H1 (cell line): Measurements from ENCODE around the gene LRRC61. TPM values are rescaled to one million over a fixed set of nuclear protein-coding genes. Genes with fewer than 3 reads are reported as not detected.

ENCODE experiments used
- CHD1 ChIP-seq: IDR thresholded peaks from 2 replicates; pipeline ENCODE4 v1.6.1; 2012; ENCODE audit warnings: low read depth, low read length, improper control_type of control experiment
- CHD2 ChIP-seq: IDR thresholded peaks from 2 replicates; pipeline ENCODE4 v1.6.1; 2012; ENCODE audit warnings: low read length, improper control_type of control experiment
- EGR1 ChIP-seq: IDR thresholded peaks from 2 replicates; pipeline ENCODE4 v1.6.1; 2011; ENCODE audit warnings: low read depth, low read length, borderline replicate concordance
- GABPA ChIP-seq: IDR thresholded peaks from 2 replicates; pipeline ENCODE4 v1.6.1; 2011; ENCODE audit warnings: mild to moderate bottlenecking, low read length, moderate library complexity, borderline replicate concordance; ENCODE audit not compliant: insufficient read depth
- HDAC6 ChIP-seq: IDR thresholded peaks from one replicate; pipeline ENCODE4 v1.7.1; 2012; ENCODE audit warnings: low read depth, mild to moderate bottlenecking, inconsistent platforms, low read length, moderate library complexity
- JUND ChIP-seq: IDR thresholded peaks from 2 replicates; pipeline ENCODE4 v1.6.1; 2011; ENCODE audit warnings: mild to moderate bottlenecking, improper control_type of control experiment, low read length
- SAP30 ChIP-seq: fragments of 300-600 bp; sonication (generic); IDR thresholded peaks from 2 replicates; pipeline ENCODE4 v1.7.1; 2012; ENCODE audit warnings: low read length, moderate library complexity, mild to moderate bottlenecking, inconsistent platforms; ENCODE audit not compliant: insufficient read depth, insufficient replicate concordance
- SIRT6 ChIP-seq: IDR thresholded peaks from one replicate; pipeline ENCODE4 v1.7.1; 2012; ENCODE audit warnings: low read length, inconsistent platforms
- polyA plus RNA-seq, 7 experiments: library from polyadenylated mRNA; depleted of rRNA in 3 of 7; stranded (reverse) in 5 of 7; unstranded in 2 of 7; fragments of >200 nt in 5 of 7; fragments of 200-250 nt in 2 of 7; gene quantifications; 1 replicate in 5 of 7; 2 replicates in 1 of 7; 4 replicates in 1 of 7; pipeline versions ENCODE4 v1.2.1 to v1.2.3, GENCODE V29; 2011 to 2013; ENCODE audit warnings: missing spikeins in 2 of 7, mixed read lengths in 2 of 7
- total RNA-seq: library from RNA; stranded (reverse); fragmentation: NEBNext Ultra II Directional; extraction: Animal tissue kit (Norgen Biotek cat#: 25700); gene quantifications from 2 replicates; pipeline ENCODE4 v1.2.1, GENCODE V29; 2021

The LRRC61 gene
- total and polyA plus RNA-seq, 2 of the 8 experiments (the other 6 are each of a cell fraction or from before 2014, with no cell fraction given), result 0.73 to 44.8 TPM

- TF ChIP-seq GABPA (no peak), SIRT6 (no peak), CHD2 (no peak), JUND (no peak), HDAC6 (no peak), EGR1 (no peak), CHD1 (no peak), SAP30 (no peak)
These were observed 49.3 kb downstream of the LRRC61 start (continued) for GRCh38 chr7:150372271-150373048.
